A673 (cell line): Measurements from ENCODE around the gene TCF15. TPM values are rescaled to one million over a fixed set of nuclear protein-coding genes. Genes with fewer than 3 reads are reported as not detected.
A peak's percentile ranks its signal among the peaks of the same experiment; 100 is the strongest.

Experiments used
- BruUV-seq: library from RNA; stranded (reverse); fragments of 400-500 nt; replicated peaks from 2 replicates; lab custom pipeline; 2021; lab: Mats Ljungman, UMichigan
- CTCF ChIA-PET: fragments of 300-600 bp; sonication (Branson Sonifier 250); formaldehyde crosslinking; loops from one replicate; lab custom pipeline; 2022; ENCODE audit warnings: antibody characterized with exemption; lab: Charles Lee
- POLR2A ChIA-PET: fragments of 300-600 bp; sonication (Branson Sonifier 250); formaldehyde crosslinking; loops from one replicate; lab custom pipeline; 2022; ENCODE audit warnings: antibody characterized with exemption; ENCODE audit not compliant: low non-redundant PET; lab: Charles Lee
- DNase-seq: peaks from one replicate; pipeline ENCODE4 v3.0.0-alpha.2; 2015; ENCODE audit warnings: low spot score
- H3K27ac ChIP-seq: fragments of 200-600 bp; sonication (generic); 2 replicates; pipeline ENCODE4 v1.5.1; 2016; ENCODE audit warnings: mixed run types, low read depth, mild to moderate bottlenecking, mixed read lengths, antibody characterized with exemption, low read length; ENCODE audit not compliant: poor library complexity, severe bottlenecking
- H3K27me3 ChIP-seq: fragments of 200-600 bp; sonication (generic); replicated peaks from 2 replicates; pipeline ENCODE4 v1.6.1; 2017; ENCODE audit warnings: mixed run types, low read depth, mild to moderate bottlenecking, mixed read lengths, antibody characterized with exemption, low read length; ENCODE audit not compliant: insufficient read depth, poor library complexity
- H3K36me3 ChIP-seq: fragments of 200-600 bp; sonication (generic); 2 replicates; pipeline ENCODE4 v1.6.1; 2016; ENCODE audit warnings: mixed run types, mild to moderate bottlenecking, mixed read lengths, antibody characterized with exemption, low read length; ENCODE audit not compliant: insufficient read depth, poor library complexity, severe bottlenecking
- H3K4me1 ChIP-seq: fragments of 200-600 bp; sonication (generic); 2 replicates; pipeline ENCODE4 v1.6.1; 2017; ENCODE audit warnings: mixed run types, mild to moderate bottlenecking, mixed read lengths, antibody characterized with exemption, low read length; ENCODE audit not compliant: insufficient read depth, poor library complexity, severe bottlenecking
- H3K4me3 ChIP-seq: fragments of 200-600 bp; sonication (generic); 2 replicates; pipeline ENCODE4 v1.5.1; 2016; ENCODE audit warnings: low read depth, mixed run types, mild to moderate bottlenecking, mixed read lengths, low read length; ENCODE audit not compliant: poor library complexity, severe bottlenecking
- H3K9me3 ChIP-seq: fragments of 200-600 bp; sonication (generic); 2 replicates; pipeline ENCODE4 v1.6.1; 2016; ENCODE audit warnings: mixed run types, low read depth, mild to moderate bottlenecking, mixed read lengths, antibody characterized with exemption, low read length; ENCODE audit not compliant: poor library complexity, severe bottlenecking
- CTCF ChIP-seq: fragments of 300-800, 200-600 bp; sonication (generic); conservative IDR thresholded peaks from 2 replicates; pipeline ENCODE4 v1.5.1; 2017; ENCODE audit warnings: low read depth, mild to moderate bottlenecking, antibody characterized with exemption, low read length, moderate library complexity, mixed read lengths
- EZH2 ChIP-seq: fragments of 200-600 bp; sonication (generic); IDR thresholded peaks from 2 replicates; pipeline ENCODE4 v1.6.1; 2017; ENCODE audit warnings: borderline replicate concordance, low read depth, mild to moderate bottlenecking, mixed read lengths, antibody characterized with exemption, low read length; ENCODE audit not compliant: poor library complexity, severe bottlenecking
- intact Hi-C: fragments of 100-400 bp; cut with micrococcal nuclease; formaldehyde crosslinking; loops from one replicate; pipeline ENCODE4 v1.10.0; 2022; ENCODE audit not compliant: unreplicated experiment
- total RNA-seq: library from RNA; stranded (reverse); gene quantifications from 2 replicates; pipeline ENCODE4 v1.2.3, GENCODE V29; 2021

The TCF15 gene
- total RNA-seq, 1 experiment from 2014 or later = 0.24 TPM

- peaks cover 6% of the 10 kb centered on the region for H3K4me1 ChIP-seq
- H3K27me3 ChIP-seq = no peaks in the 10 kb centered on the region
- POLR2A ChIA-PET = no interaction called here
- BruUV-seq = no TSS peak
- TF ChIP-seq CTCF (0 out of 2 replicates have a peak, but pooled peaks have one; percentile 15), EZH2 (no peak)
- DNase-seq = no peak
- H3K4me3 ChIP-seq = no peak overlapping the region
- H3K36me3 ChIP-seq = no peaks in the 10 kb centered on the region
- H3K27ac ChIP-seq = no peak overlapping the region
- no peaks in the 10 kb centered on the region for H3K9me3 ChIP-seq
- CTCF ChIA-PET = interaction anchor here (0.6 kb wide), 1 partner anchor 331 kb away, joined by 3 read pairs; no protein-coding TSS in a partner anchor
- intact Hi-C loops = no loop called here
These were observed 34.9 kb downstream of the TCF15 start for GRCh38 chr20:575230-575629.

GRCh38 chr20:574297-574942 lies 35.7 kb downstream of the TCF15 start:
- H3K4me1 ChIP-seq = peaks cover 6% of the 10 kb centered on the region
- intact Hi-C loops = no loop called here
- no peaks in the 10 kb centered on the region for H3K27me3 ChIP-seq
- POLR2A ChIA-PET = no interaction called here
- BruUV-seq = no TSS peak
- no peak overlapping the region for H3K4me3 ChIP-seq
- no peaks in the 10 kb centered on the region for H3K36me3 ChIP-seq
- CTCF ChIA-PET = no interaction called here
- H3K27ac ChIP-seq = no peak overlapping the region
- no peak for DNase-seq
- TF ChIP-seq CTCF (no peak), EZH2 (no peak)
- no peaks in the 10 kb centered on the region for H3K9me3 ChIP-seq

- ChIA-PET CTCF (no interaction called here), POLR2A (no interaction called here)
- Histone ChIP-seq H3K27ac (no peak overlapping the region), H3K4me3 (no peak overlapping the region), H3K36me3 (no peaks in the 10 kb centered on the region), H3K27me3 (no peaks in the 10 kb centered on the region), H3K4me1 (peaks cover 8% of the 10 kb centered on the region), H3K9me3 (no peaks in the 10 kb centered on the region)
- no peak for DNase-seq
- TF ChIP-seq EZH2 = no peak
- no peak for TF ChIP-seq CTCF
- intact Hi-C loops = no loop called here
- no TSS peak for BruUV-seq
These were observed 36.5 kb downstream of the TCF15 start for GRCh38 chr20:573414-574296.
